Activated B cell treated with CpG ODN at 0.5 μM for 24 hours (primary cell): Measurements from ENCODE around the gene TRIP13. TPM values are rescaled to one million over a fixed set of nuclear protein-coding genes. Genes with fewer than 3 reads are reported as not detected.

Source experiments
- ATAC-seq: fragments of 200-7000 bp; cut with Tn5 transposase; one replicate; pipeline ENCODE4 v1.10.0; 2021; ENCODE audit warnings: low read depth, mild to moderate bottlenecking, moderate library complexity
- CTCF ChIA-PET: fragments of 350-600 bp; sonication (Branson Sonifier 250); formaldehyde crosslinking; loops from one replicate; lab custom pipeline; 2021; ENCODE audit warnings: antibody characterized with exemption; lab: Charles Lee
- POLR2A ChIA-PET: fragments of 350-600 bp; sonication (Branson Sonifier 250); formaldehyde crosslinking; loops from one replicate; lab custom pipeline; 2021; ENCODE audit warnings: antibody characterized with exemption; lab: Charles Lee
- DNase-seq: peaks from one replicate; pipeline ENCODE4 v3.0.0; 2022
- H3K27ac Mint-ChIP-seq: one replicate; pipeline ENCODE4 v1.8.0; 2020; ENCODE audit warnings: mixed read lengths
- H3K27me3 Mint-ChIP-seq: one replicate; pipeline ENCODE4 v1.8.0; 2021; ENCODE audit warnings: mixed read lengths
- H3K36me3 Mint-ChIP-seq: one replicate; pipeline ENCODE4 v1.8.0; 2021; ENCODE audit warnings: low read depth, mixed read lengths
- H3K4me1 Mint-ChIP-seq: one replicate; pipeline ENCODE4 v1.8.0; 2021; ENCODE audit warnings: mixed read lengths
- H3K4me3 Mint-ChIP-seq: one replicate; pipeline ENCODE4 v1.8.0; 2020; ENCODE audit warnings: mild to moderate bottlenecking, mixed read lengths
- H3K9me3 Mint-ChIP-seq: one replicate; pipeline ENCODE4 v1.8.0; 2020; ENCODE audit warnings: mixed read lengths
- intact Hi-C: fragments of 100-400 bp; cut with micrococcal nuclease; formaldehyde crosslinking; loops from one replicate; pipeline ENCODE4 v1.15.1; 2024
- total RNA-seq: library from RNA; stranded (reverse); gene quantifications from 2 replicates; pipeline ENCODE4 v1.2.3, GENCODE V29; 2022
- TF ChIP-seq, protein P1 (sequence below): fragments of 200-600 bp; IDR thresholded peaks from one replicate; pipeline ENCODE4 v1.8.0; 2022; ENCODE audit warnings: antibody characterized with exemption, mild to moderate bottlenecking

Gene TRIP13
- total RNA-seq, 1 donor from 2014 or later, result 4.1 TPM

DNA sequence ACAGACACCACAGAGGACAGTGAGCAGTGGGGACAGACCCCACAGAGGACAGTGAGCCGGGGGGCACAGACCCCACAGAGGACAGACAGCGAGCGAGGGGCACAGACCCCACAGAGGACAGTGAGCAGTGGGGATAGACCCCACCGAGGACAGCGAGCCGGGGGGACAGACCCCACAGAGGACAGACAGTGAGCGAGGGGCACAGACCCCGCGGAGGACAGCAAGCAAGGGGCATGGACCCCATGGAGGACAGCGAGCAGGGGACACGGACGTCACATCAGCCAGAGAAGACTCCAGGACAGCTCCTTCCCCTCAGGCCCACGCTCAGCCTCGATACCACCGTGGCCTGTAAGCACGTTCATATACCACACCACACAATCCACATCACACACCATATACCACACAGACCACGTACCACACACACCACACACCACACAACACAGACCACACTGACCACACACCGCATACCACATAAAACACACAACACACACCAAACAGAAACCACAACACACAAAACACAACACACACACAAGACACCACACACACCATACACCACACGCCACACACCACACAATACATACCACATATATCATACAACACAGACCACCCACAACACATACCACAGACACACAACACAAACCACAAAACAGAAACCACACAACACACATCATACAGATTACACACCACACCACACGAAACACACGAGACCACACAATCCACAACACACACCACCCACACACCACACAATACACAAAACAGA, 36.7 kb upstream of the TRIP13 start:
- no peak overlapping the region for H3K27ac Mint-ChIP-seq
- TF ChIP-seq, protein P1, sequence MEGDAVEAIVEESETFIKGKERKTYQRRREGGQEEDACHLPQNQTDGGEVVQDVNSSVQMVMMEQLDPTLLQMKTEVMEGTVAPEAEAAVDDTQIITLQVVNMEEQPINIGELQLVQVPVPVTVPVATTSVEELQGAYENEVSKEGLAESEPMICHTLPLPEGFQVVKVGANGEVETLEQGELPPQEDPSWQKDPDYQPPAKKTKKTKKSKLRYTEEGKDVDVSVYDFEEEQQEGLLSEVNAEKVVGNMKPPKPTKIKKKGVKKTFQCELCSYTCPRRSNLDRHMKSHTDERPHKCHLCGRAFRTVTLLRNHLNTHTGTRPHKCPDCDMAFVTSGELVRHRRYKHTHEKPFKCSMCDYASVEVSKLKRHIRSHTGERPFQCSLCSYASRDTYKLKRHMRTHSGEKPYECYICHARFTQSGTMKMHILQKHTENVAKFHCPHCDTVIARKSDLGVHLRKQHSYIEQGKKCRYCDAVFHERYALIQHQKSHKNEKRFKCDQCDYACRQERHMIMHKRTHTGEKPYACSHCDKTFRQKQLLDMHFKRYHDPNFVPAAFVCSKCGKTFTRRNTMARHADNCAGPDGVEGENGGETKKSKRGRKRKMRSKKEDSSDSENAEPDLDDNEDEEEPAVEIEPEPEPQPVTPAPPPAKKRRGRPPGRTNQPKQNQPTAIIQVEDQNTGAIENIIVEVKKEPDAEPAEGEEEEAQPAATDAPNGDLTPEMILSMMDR, result no peak
- intact Hi-C loops, result no loop called here
- H3K27me3 Mint-ChIP-seq, result peaks cover 5% of the 10 kb centered on the region
- no peak overlapping the region for H3K4me3 Mint-ChIP-seq
- H3K36me3 Mint-ChIP-seq, result peaks cover 4% of the 10 kb centered on the region
- ATAC-seq (no peak), DNase-seq (no peak)
- no peaks in the 10 kb centered on the region for H3K4me1 Mint-ChIP-seq
- ChIA-PET POLR2A (no interaction called here), CTCF (no interaction called here)
- no peaks in the 10 kb centered on the region for H3K9me3 Mint-ChIP-seq

DNA sequence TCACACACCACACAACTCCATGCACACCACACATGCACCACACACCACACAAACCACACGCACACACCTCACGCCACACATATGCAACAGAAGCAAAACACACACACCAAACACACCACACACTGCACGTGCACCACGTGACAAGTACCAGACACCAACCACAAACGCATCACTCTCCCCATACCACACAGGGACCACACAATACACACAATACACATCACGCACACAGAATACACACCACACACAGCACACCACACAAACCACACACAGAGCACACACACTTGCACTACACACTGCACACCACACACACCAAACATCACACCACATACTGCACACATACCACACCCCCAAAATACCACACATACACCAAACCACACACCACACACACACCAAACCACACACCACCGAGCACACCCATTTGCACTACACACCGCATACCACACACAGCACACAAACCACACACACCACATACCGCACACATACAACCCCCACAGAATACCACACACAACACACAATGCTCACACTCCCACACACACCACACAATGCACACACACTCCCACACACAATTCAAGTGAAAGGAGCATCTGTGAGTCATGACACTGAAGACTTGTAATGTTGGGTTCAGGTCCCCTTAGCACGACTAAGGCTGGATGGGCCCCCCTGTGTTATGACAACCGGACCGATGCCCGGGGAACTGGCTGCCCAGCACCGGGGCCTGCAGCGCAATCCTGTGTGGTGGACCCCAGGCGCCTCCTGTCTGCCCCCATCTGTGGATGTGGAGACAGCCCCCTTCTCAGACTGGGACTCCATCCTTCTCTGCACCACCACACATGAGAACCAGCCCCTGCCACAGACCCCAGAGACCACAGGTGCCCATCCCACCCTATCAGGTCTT, 35.9 kb upstream of the TRIP13 start:
- ATAC-seq, result no peak
- no peak overlapping the region for H3K27ac Mint-ChIP-seq
- POLR2A ChIA-PET, result no interaction called here
- H3K27me3 Mint-ChIP-seq, result peaks cover 2% of the 10 kb centered on the region
- TF ChIP-seq, protein P1, result no peak
- peaks cover 4% of the 10 kb centered on the region for H3K36me3 Mint-ChIP-seq
- no peaks in the 10 kb centered on the region for H3K4me1 Mint-ChIP-seq
- no peak for DNase-seq
- intact Hi-C loops, result no loop called here
- H3K9me3 Mint-ChIP-seq, result no peaks in the 10 kb centered on the region
- CTCF ChIA-PET, result no interaction called here
- H3K4me3 Mint-ChIP-seq, result no peak overlapping the region

- Mint-ChIP-seq H3K4me1 (no peaks in the 10 kb centered on the region), H3K27ac (no peak overlapping the region), H3K27me3 (no peaks in the 10 kb centered on the region), H3K9me3 (no peaks in the 10 kb centered on the region), H3K36me3 (peaks cover 18% of the 10 kb centered on the region), H3K4me3 (no peak overlapping the region)
- TF ChIP-seq, protein P1, result no peak
- intact Hi-C loops, result no loop called here
- ChIA-PET CTCF (no interaction called here), POLR2A (no interaction called here)
- ATAC-seq, result no peak
- no peak for DNase-seq
Observed at GRCh38 chr5:858726-859125, 34.0 kb upstream of the TRIP13 start.

DNA sequence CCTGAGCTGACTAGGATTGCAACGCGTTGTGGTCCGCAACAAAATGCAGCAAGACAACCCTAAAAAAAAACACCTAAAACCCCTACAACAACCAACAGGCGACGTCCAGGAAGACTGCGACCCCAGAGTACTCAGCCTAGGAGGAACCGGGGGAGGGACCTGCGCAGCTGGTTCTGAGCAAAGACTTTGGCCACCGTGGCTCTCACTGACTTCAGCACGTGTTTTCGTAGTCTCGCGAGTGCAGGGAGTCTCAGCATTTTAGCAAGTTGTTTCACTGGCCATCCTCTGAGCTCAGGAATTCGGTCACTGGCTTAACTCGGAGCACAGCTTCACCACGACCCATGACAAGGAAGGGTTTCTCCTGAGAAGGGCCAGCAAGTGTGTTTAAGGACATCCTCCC, 33.3 kb upstream of the TRIP13 start:
- POLR2A ChIA-PET, result no interaction called here
- H3K27ac Mint-ChIP-seq, result no peak overlapping the region
- peaks cover 24% of the 10 kb centered on the region for H3K36me3 Mint-ChIP-seq
- no peak overlapping the region for H3K4me3 Mint-ChIP-seq
- intact Hi-C loops, result no loop called here
- DNase-seq (no peak), ATAC-seq (no peak)
- TF ChIP-seq, protein P1, result no peak
- no peaks in the 10 kb centered on the region for H3K9me3 Mint-ChIP-seq
- H3K27me3 Mint-ChIP-seq, result no peaks in the 10 kb centered on the region
- no peaks in the 10 kb centered on the region for H3K4me1 Mint-ChIP-seq
- CTCF ChIA-PET, result no interaction called here

- ChIA-PET CTCF (no interaction called here), POLR2A (no interaction called here)
- ATAC-seq (no peak), DNase-seq (no peak)
- Mint-ChIP-seq H3K4me1 (no peaks in the 10 kb centered on the region), H3K27me3 (no peaks in the 10 kb centered on the region), H3K4me3 (no peak overlapping the region), H3K27ac (no peak overlapping the region), H3K36me3 (peaks cover 29% of the 10 kb centered on the region), H3K9me3 (no peaks in the 10 kb centered on the region)
- TF ChIP-seq, protein P1, result no peak
- intact Hi-C loops, result no loop called here
Observed at GRCh38 chr5:859798-860296, 32.8 kb upstream of the TRIP13 start.
